ENCODE measurements around the gene MMD2.

The MMD2 gene

GRCh38 chr7:4951903-4952636 is 6.9 kb downstream of the MMD2 start:
- no peak for DNase-seq (ENCODE audit: low read depth)
- no peak overlapping the region for H3K4me3 ChIP-seq (ENCODE audit: low read length)
- no peak for TF ChIP-seq CTCF (conservative IDR thresholded peaks at IDR 0.05; ENCODE audit: low read depth, low read length)

GRCh38 chr7:4951304-4951703 is 7.7 kb downstream of the MMD2 start:
- no peak for TF ChIP-seq CTCF (conservative IDR thresholded peaks at IDR 0.05; ENCODE audit: low read depth, low read length)
- H3K4me3 ChIP-seq (ENCODE audit: low read length): no peak overlapping the region
- DNase-seq (ENCODE audit: low read depth): no peak

- no peak overlapping the region for H3K4me3 ChIP-seq (ENCODE audit: low read length)
- DNase-seq (ENCODE audit: low read depth): no peak
- TF ChIP-seq CTCF (conservative IDR thresholded peaks at IDR 0.05; ENCODE audit: low read depth, low read length): no peak
These were observed 10.6 kb downstream of the MMD2 start for GRCh38 chr7:4948402-4948801.

- no peak overlapping the region for H3K4me3 ChIP-seq (ENCODE audit: low read length)
- TF ChIP-seq CTCF (conservative IDR thresholded peaks at IDR 0.05; ENCODE audit: low read depth, low read length): no peak
- DNase-seq (ENCODE audit: low read depth): no peak
These were observed 13.0 kb downstream of the MMD2 start for GRCh38 chr7:4945949-4946348.

- no peak for TF ChIP-seq CTCF (conservative IDR thresholded peaks at IDR 0.05; ENCODE audit: low read depth, low read length)
- no peak for DNase-seq (ENCODE audit: low read depth)
- H3K4me3 ChIP-seq (ENCODE audit: low read length): no peak overlapping the region
These were observed 14.0 kb downstream of the MMD2 start for GRCh38 chr7:4944939-4945338.

- no peak for DNase-seq (ENCODE audit: low read depth)
- H3K4me3 ChIP-seq (ENCODE audit: low read length): no peak overlapping the region
- TF ChIP-seq CTCF (conservative IDR thresholded peaks at IDR 0.05; ENCODE audit: low read depth, low read length): no peak
These were observed 15.7 kb downstream of the MMD2 start for GRCh38 chr7:4943297-4943696.

GRCh38 chr7:4939971-4940728 is 18.8 kb downstream of the MMD2 start:
- DNase-seq (ENCODE audit: low read depth): no peak
- no peak overlapping the region for H3K4me3 ChIP-seq (ENCODE audit: low read length)
- TF ChIP-seq CTCF (conservative IDR thresholded peaks at IDR 0.05; ENCODE audit: low read depth, low read length): no peak

Data from retinal pigment epithelial cell (primary cell).